ENCODE results near the gene NDE1.

GRCh38 chr16:15742716-15743115, 92.7 kb downstream of the NDE1 start:
- TF ChIP-seq, protein P1, sequence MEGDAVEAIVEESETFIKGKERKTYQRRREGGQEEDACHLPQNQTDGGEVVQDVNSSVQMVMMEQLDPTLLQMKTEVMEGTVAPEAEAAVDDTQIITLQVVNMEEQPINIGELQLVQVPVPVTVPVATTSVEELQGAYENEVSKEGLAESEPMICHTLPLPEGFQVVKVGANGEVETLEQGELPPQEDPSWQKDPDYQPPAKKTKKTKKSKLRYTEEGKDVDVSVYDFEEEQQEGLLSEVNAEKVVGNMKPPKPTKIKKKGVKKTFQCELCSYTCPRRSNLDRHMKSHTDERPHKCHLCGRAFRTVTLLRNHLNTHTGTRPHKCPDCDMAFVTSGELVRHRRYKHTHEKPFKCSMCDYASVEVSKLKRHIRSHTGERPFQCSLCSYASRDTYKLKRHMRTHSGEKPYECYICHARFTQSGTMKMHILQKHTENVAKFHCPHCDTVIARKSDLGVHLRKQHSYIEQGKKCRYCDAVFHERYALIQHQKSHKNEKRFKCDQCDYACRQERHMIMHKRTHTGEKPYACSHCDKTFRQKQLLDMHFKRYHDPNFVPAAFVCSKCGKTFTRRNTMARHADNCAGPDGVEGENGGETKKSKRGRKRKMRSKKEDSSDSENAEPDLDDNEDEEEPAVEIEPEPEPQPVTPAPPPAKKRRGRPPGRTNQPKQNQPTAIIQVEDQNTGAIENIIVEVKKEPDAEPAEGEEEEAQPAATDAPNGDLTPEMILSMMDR (IDR thresholded peaks at IDR 0.05) = no peak
- TF ChIP-seq JUN (IDR thresholded peaks at IDR 0.05) = no peak
- no peak for TF ChIP-seq HOXB13 (CRISPR knock-in tag; IDR thresholded peaks at IDR 0.05; ENCODE audit: low read depth)
- no peak for TF ChIP-seq MAX (IDR thresholded peaks at IDR 0.05)

Data from A549 (cell line).